ENCODE results near the gene RAB35.
A peak's percentile ranks its signal among the peaks of the same experiment; 100 is the strongest.

The RAB35 gene

GRCh38 chr12:120116792-120117651 is 469 bp upstream of the RAB35 start (continued):
- TF ChIP-seq ZNF510 (tag by site-specific recombination; IDR thresholded peaks at IDR 0.05; ENCODE audit: insufficient replicate concordance) (no peak), ZNF366 (tag by site-specific recombination; conservative IDR thresholded peaks at IDR 0.05) (peak; percentile 70; the same call in 1 of the 2 replicates), ZNF623 (tag by site-specific recombination; IDR thresholded peaks at IDR 0.05) (no peak), ZNF394 (tag by site-specific recombination; IDR thresholded peaks at IDR 0.05; ENCODE audit: borderline replicate concordance) (peak; percentile 84), ZNF777 (tag by site-specific recombination; IDR thresholded peaks at IDR 0.05; ENCODE audit: borderline replicate concordance) (peak; percentile 35; the same call in 1 of the 2 replicates), KLF16 (tag by site-specific recombination; IDR thresholded peaks at IDR 0.05) (peak; percentile 79), ZNF324 (tag by site-specific recombination; IDR thresholded peaks at IDR 0.05) (0 out of 2 replicates have a peak, but pooled peaks have one; percentile 57), ZBTB7A (tag by site-specific recombination; IDR thresholded peaks at IDR 0.05; ENCODE audit: low read depth) (0 out of 2 replicates have a peak, but pooled peaks have one; percentile 29), ZNF10 (tag by site-specific recombination; IDR thresholded peaks at IDR 0.05) (no peak), ZNF473 (tag by site-specific recombination; IDR thresholded peaks at IDR 0.05) (no peak), ZNF600 (tag by site-specific recombination; IDR thresholded peaks at IDR 0.05) (0 out of 2 replicates have a peak, but pooled peaks have one; percentile 44), SP3 (tag by site-specific recombination; IDR thresholded peaks at IDR 0.05) (peak; percentile 77), ZNF24 (tag by site-specific recombination; IDR thresholded peaks at IDR 0.05) (peak; percentile 66; the same call in 1 of the 2 replicates), ZNF223 (tag by site-specific recombination; IDR thresholded peaks at IDR 0.05) (no peak), GLIS1 (tag by site-specific recombination; IDR thresholded peaks at IDR 0.05) (peak; percentile 18; the same call in 1 of the 2 replicates)
- TF ChIP-seq, protein P1, sequence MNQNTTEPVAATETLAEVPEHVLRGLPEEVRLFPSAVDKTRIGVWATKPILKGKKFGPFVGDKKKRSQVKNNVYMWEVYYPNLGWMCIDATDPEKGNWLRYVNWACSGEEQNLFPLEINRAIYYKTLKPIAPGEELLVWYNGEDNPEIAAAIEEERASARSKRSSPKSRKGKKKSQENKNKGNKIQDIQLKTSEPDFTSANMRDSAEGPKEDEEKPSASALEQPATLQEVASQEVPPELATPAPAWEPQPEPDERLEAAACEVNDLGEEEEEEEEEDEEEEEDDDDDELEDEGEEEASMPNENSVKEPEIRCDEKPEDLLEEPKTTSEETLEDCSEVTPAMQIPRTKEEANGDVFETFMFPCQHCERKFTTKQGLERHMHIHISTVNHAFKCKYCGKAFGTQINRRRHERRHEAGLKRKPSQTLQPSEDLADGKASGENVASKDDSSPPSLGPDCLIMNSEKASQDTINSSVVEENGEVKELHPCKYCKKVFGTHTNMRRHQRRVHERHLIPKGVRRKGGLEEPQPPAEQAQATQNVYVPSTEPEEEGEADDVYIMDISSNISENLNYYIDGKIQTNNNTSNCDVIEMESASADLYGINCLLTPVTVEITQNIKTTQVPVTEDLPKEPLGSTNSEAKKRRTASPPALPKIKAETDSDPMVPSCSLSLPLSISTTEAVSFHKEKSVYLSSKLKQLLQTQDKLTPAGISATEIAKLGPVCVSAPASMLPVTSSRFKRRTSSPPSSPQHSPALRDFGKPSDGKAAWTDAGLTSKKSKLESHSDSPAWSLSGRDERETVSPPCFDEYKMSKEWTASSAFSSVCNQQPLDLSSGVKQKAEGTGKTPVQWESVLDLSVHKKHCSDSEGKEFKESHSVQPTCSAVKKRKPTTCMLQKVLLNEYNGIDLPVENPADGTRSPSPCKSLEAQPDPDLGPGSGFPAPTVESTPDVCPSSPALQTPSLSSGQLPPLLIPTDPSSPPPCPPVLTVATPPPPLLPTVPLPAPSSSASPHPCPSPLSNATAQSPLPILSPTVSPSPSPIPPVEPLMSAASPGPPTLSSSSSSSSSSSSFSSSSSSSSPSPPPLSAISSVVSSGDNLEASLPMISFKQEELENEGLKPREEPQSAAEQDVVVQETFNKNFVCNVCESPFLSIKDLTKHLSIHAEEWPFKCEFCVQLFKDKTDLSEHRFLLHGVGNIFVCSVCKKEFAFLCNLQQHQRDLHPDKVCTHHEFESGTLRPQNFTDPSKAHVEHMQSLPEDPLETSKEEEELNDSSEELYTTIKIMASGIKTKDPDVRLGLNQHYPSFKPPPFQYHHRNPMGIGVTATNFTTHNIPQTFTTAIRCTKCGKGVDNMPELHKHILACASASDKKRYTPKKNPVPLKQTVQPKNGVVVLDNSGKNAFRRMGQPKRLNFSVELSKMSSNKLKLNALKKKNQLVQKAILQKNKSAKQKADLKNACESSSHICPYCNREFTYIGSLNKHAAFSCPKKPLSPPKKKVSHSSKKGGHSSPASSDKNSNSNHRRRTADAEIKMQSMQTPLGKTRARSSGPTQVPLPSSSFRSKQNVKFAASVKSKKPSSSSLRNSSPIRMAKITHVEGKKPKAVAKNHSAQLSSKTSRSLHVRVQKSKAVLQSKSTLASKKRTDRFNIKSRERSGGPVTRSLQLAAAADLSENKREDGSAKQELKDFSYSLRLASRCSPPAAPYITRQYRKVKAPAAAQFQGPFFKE (tag by site-specific recombination; IDR thresholded peaks at IDR 0.05; ENCODE audit: borderline replicate concordance) = no peak

- H3K4me3 ChIP-seq (ENCODE audit: low read depth, low read length) = peak overlapping the region; percentile 80
- peaks cover 4 to 21% of the 10 kb centered on the region in 2 experiments; a peak in 2 of 3 replicates for H3K36me3 ChIP-seq (ENCODE audit: control insufficient read depth in 2 of 2, insufficient read depth in 1 of 2, low read length in 2 of 2)
- ChIA-PET CTCF (interaction anchor here (0.7 to 0.9 kb wide), 2 partner anchors 22 to 150 kb away, joined by 3 read pairs; partner anchors contain the start of gene PXN), POLR2A (interaction anchor here (0.6 to 2.8 kb wide), 8 partner anchors 11 to 175 kb away, joined by 3 to 16 read pairs (median 6); partner anchors contain the start of gene BICDL1)
- peaks cover 9% of the 10 kb centered on the region for H3K4me1 ChIP-seq (ENCODE audit: control insufficient read depth, insufficient read depth, low read length)
- no peak overlapping the region; the same call in 1 of the 2 replicates for H3K27ac ChIP-seq (ENCODE audit: extremely low read depth, low read depth, low read length)
- no peaks in the 10 kb centered on the region for H3K9me3 ChIP-seq (ENCODE audit: control insufficient read depth, insufficient read depth, low read depth, low read length)
- TF ChIP-seq KLF8 (tag by site-specific recombination; IDR thresholded peaks at IDR 0.05) (peak; percentile 16; the same call in 1 of the 2 replicates), ZNF2 (tag by site-specific recombination; IDR thresholded peaks at IDR 0.05) (peak; percentile 58; the same call in 1 of the 2 replicates), ZNF155 (tag by site-specific recombination; IDR thresholded peaks at IDR 0.05) (no peak), ZNF837 (tag by site-specific recombination; IDR thresholded peaks at IDR 0.05) (no peak), ZNF664 (tag by site-specific recombination; IDR thresholded peaks at IDR 0.05) (peak; percentile 92), ZNF324 (tag by site-specific recombination; IDR thresholded peaks at IDR 0.05) (0 out of 2 replicates have a peak, but pooled peaks have one; percentile 74), ZNF211 (tag by site-specific recombination; IDR thresholded peaks at IDR 0.05; ENCODE audit: low read depth) (no peak), ZNF24 (tag by site-specific recombination; IDR thresholded peaks at IDR 0.05) (no peak), ZNF362 (tag by site-specific recombination; IDR thresholded peaks at IDR 0.05) (no peak), ZNF580 (tag by site-specific recombination; IDR thresholded peaks at IDR 0.05) (peak; percentile 41; the same call in 1 of the 2 replicates), ZNF335 (tag by site-specific recombination; conservative IDR thresholded peaks at IDR 0.05) (peak; percentile 56)
- TF ChIP-seq, protein P2, sequence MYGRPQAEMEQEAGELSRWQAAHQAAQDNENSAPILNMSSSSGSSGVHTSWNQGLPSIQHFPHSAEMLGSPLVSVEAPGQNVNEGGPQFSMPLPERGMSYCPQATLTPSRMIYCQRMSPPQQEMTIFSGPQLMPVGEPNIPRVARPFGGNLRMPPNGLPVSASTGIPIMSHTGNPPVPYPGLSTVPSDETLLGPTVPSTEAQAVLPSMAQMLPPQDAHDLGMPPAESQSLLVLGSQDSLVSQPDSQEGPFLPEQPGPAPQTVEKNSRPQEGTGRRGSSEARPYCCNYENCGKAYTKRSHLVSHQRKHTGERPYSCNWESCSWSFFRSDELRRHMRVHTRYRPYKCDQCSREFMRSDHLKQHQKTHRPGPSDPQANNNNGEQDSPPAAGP (tag by site-specific recombination; IDR thresholded peaks at IDR 0.05) = peak; percentile 38; the same call in 1 of the 2 replicates
Observed at GRCh38 chr12:120115692-120116440, 687 bp downstream of the RAB35 start.

Measured in HEK293 (cell line).